Liver (tissue), 9 donors: Measurements from ENCODE around the gene DSC1. TPM values are rescaled to one million over a fixed set of nuclear protein-coding genes. Genes with fewer than 3 reads are reported as not detected.

ENCODE experiments used
- DNase-seq: peaks from one replicate; pipeline ENCODE4 v3.0.0-alpha.2; 2017; ENCODE audit warnings: low spot score
- H3K27ac ChIP-seq, 2 donors: one replicate each; pipeline ENCODE4 v1.7.0; 2013; ENCODE audit warnings: inconsistent platforms in 2 of 2, low read length in 2 of 2, control low read depth in 1 of 2, low read depth in 1 of 2, mild to moderate bottlenecking in 1 of 2
- H3K27me3 ChIP-seq, 4 donors: one replicate each; pipeline versions ENCODE4 v1.6.1 to v1.7.0; 2013; ENCODE audit warnings: low read length in 3 of 4, inconsistent platforms in 1 of 4, mild to moderate bottlenecking in 1 of 4, moderate library complexity in 1 of 4; ENCODE audit not compliant: control insufficient read depth in 4 of 4, insufficient read depth in 4 of 4
- H3K36me3 ChIP-seq, 4 donors: one replicate each; pipeline versions ENCODE4 v1.6.1 to v1.7.0; 2013; ENCODE audit warnings: low read length in 3 of 4, mild to moderate bottlenecking in 3 of 4, low read depth in 1 of 4, moderate library complexity in 1 of 4; ENCODE audit not compliant: control insufficient read depth in 4 of 4, insufficient read depth in 3 of 4
- H3K4me1 ChIP-seq, 4 donors: one replicate each; pipeline versions ENCODE4 v1.6.1 to v1.7.0; 2013; ENCODE audit warnings: low read length in 3 of 4, mild to moderate bottlenecking in 3 of 4, moderate library complexity in 1 of 4; ENCODE audit not compliant: control insufficient read depth in 4 of 4, insufficient read depth in 4 of 4
- H3K4me3 ChIP-seq, 3 donors: one replicate each; pipeline versions ENCODE4 v1.6.1 to v1.7.0; 2013; ENCODE audit warnings: low read length in 3 of 3, control low read depth in 1 of 3, low read depth in 1 of 3, mild to moderate bottlenecking in 1 of 3
- H3K9ac ChIP-seq, 2 donors: one replicate each; pipeline ENCODE4 v1.7.0; 2013; ENCODE audit warnings: low read length in 2 of 2, mild to moderate bottlenecking in 2 of 2, moderate library complexity in 2 of 2, control low read depth in 1 of 2, low read depth in 1 of 2
- H3K9me3 ChIP-seq, 4 donors: one replicate each; pipeline versions ENCODE4 v1.6.1 to v1.7.0; 2013; ENCODE audit warnings: low read length in 3 of 4; ENCODE audit not compliant: control insufficient read depth in 4 of 4
- EGR1 ChIP-seq, 2 donors: IDR thresholded peaks; 2 replicates each; pipeline ENCODE4 v1.6.1; 2016 to 2018; ENCODE audit warnings: antibody characterized with exemption in 2 of 2, low read depth in 2 of 2
- FOXA1 ChIP-seq: IDR thresholded peaks from 2 replicates; pipeline ENCODE4 v1.6.1; 2016; ENCODE audit warnings: antibody characterized with exemption
- FOXA2 ChIP-seq: IDR thresholded peaks from 2 replicates; pipeline ENCODE4 v1.6.1; 2016; ENCODE audit warnings: antibody characterized with exemption
- HNF4G ChIP-seq: IDR thresholded peaks from 2 replicates; pipeline ENCODE4 v1.6.1; 2016; ENCODE audit warnings: antibody characterized with exemption
- JUND ChIP-seq, 2 donors: IDR thresholded peaks; 2 replicates each; pipeline ENCODE4 v1.6.1; 2016; ENCODE audit warnings: antibody characterized with exemption in 2 of 2
- NR2F2 ChIP-seq: IDR thresholded peaks from 2 replicates; pipeline ENCODE4 v1.6.1; 2016; ENCODE audit warnings: antibody characterized with exemption
- RAD21 ChIP-seq, 2 donors: IDR thresholded peaks; 2 replicates each; pipeline ENCODE4 v1.6.1; 2016; ENCODE audit warnings: antibody characterized with exemption in 2 of 2, mild to moderate bottlenecking in 2 of 2
- RXRA ChIP-seq, 2 donors: IDR thresholded peaks; 2 replicates each; pipeline ENCODE4 v1.6.1; 2017 to 2018; ENCODE audit warnings: antibody characterized with exemption in 2 of 2, mild to moderate bottlenecking in 1 of 2
- SP1 ChIP-seq: IDR thresholded peaks from 2 replicates; pipeline ENCODE4 v1.6.1; 2018; ENCODE audit warnings: antibody characterized with exemption, mild to moderate bottlenecking
- TAF1 ChIP-seq: conservative IDR thresholded peaks from 2 replicates; pipeline ENCODE4 v1.6.1; 2016; ENCODE audit warnings: antibody characterized with exemption, mild to moderate bottlenecking
- YY1 ChIP-seq: IDR thresholded peaks from 2 replicates; pipeline ENCODE4 v1.6.1; 2016; ENCODE audit warnings: antibody characterized with exemption, mild to moderate bottlenecking
- WGBS: extraction: QIAGEN DNeasy Blood & Tissue Kit; methylation state at CpG from one replicate; pipeline ENCODE4 v1.1.7; 2013; 5-methylcytosine and 5-hydroxymethylcytosine counted together
- polyA plus RNA-seq, 2 donors: library from polyadenylated mRNA; stranded (reverse) in 1 of 2; unstranded in 1 of 2; fragments of 200-250 nt in 1 of 2; fragments of >200 nt in 1 of 2; fragmentation: Nextera tagmentation in 1 of 2; extraction: Ambion mirVana in 1 of 2; gene quantifications; one replicate each; pipeline versions ENCODE4 v1.2.1 to v1.2.3, GENCODE V29; 2013 to 2015
- total RNA-seq, 2 donors: library from RNA; depleted of rRNA; stranded (reverse); fragments of >200 nt; gene quantifications; one replicate each; pipeline ENCODE4 v1.2.3, GENCODE V29; 2014
- TF ChIP-seq, protein P1 (sequence below): IDR thresholded peaks from 2 replicates; pipeline ENCODE4 v1.6.1; 2016; ENCODE audit warnings: antibody characterized with exemption
- TF ChIP-seq, protein P2 (sequence below): fragments of 150-350 bp; IDR thresholded peaks from 2 replicates; pipeline ENCODE4 v1.5.1; 2017; ENCODE audit warnings: improper control_type of control experiment, low read depth, low read length; ENCODE audit not compliant: missing input control
- TF ChIP-seq, protein P3 (sequence below): IDR thresholded peaks from 2 replicates; pipeline ENCODE4 v1.6.1; 2016; ENCODE audit warnings: antibody characterized with exemption, mild to moderate bottlenecking
- TF ChIP-seq, protein P4 (sequence below): IDR thresholded peaks from 2 replicates; pipeline ENCODE4 v1.6.1; 2016; ENCODE audit warnings: antibody characterized with exemption
- donor health status: healthy.
- donor health status: healthy.
- donor health status: healthy.
- donor health status: healthy.
- donor health status: healthy.

Gene DSC1
- total and polyA plus RNA-seq, 4 donors: not detected

DNA sequence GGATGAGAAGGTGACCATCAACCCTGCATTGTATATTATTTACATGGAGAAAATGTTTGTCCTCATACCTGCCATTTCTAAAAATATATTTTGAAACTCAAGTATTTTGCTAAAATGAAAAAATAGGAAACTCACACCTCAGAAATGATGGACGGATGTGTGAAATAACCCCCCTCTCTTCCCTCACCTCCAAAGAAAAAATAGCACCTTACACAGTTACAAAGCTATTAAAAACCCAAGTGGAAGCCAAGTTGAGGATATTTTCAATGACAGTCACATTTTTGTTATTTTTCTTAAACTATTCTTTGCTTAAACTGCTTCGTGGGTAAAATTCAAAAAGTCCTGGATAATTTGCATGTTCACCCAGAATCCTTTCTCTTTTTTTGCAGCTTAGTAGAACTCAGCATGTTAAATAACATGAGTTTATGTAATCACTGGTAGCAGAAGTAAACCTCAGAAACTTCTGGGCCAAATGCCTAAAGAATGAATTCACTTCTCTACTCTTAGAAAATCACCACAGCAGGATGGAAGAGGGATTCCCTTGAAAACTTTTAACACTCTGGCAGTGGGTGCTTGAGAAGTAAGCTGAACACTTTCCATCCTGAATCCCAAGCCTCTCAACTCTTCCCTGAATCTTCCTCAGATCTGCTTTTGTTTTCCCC is 768 bp downstream of the DSC1 start:
- Histone ChIP-seq H3K4me1 (no peaks in the 10 kb centered on the region), H3K27me3 (no peaks in the 10 kb centered on the region), H3K36me3 (no peaks in the 10 kb centered on the region), H3K9me3 (no peaks in the 10 kb centered on the region), H3K9ac (no peak overlapping the region), H3K27ac (no peak overlapping the region), H3K4me3 (no peak overlapping the region)
- DNase-seq: no peak
- no peak for TF ChIP-seq HNF4G
- TF ChIP-seq JUND (IDR thresholded peaks at IDR 0.05): no peak
- TF ChIP-seq TAF1: no peak
- no peak for TF ChIP-seq RAD21 (IDR thresholded peaks at IDR 0.05)
- TF ChIP-seq, protein P1, sequence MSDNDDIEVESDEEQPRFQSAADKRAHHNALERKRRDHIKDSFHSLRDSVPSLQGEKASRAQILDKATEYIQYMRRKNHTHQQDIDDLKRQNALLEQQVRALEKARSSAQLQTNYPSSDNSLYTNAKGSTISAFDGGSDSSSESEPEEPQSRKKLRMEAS: no peak
- WGBS: 83% methylated on average over 2 of the region's 2 CpGs

DNA sequence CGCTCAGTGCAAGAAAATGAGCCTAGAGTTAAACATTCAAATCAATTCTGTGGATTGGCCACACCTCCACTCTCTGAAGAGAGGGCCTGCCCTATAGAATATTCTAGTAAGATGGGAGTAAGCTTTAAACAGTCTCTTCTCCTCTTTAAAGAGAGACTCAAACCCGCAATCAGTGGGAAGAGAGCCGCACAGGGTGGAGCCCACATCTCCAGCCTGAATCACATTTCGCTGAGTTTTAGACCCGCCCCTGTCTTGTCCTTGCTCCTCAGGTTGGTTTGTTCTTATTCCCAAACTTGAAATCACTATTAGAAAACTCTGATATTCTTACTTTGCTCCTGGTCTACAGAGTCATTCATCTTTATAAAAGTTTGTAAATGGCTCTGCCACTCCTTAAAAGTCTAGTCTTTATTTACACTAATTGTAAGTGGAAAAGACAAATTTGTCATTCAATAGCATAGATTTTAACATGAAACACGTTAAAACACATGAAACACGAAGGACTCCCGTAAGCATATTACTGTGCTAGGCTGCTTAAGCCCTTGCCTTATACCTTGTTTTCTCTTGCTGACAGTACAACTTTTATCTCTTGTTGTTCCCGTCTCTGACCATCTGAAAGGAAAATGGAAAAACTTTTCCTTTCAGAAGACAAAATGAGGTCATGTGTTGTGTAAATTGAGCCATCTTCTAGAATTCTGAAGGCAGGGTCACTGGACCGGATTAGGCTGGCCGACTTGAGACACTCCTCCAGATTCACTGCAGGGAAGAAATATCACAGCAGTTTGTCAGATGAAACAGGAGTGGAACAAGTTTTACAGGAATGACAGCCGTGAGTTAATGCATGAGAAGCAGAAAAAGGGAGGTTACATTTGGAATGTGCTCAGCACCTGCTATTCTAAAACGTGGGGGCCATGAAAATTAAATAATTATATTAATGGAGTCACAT is 5.6 kb downstream of the DSC1 start:
- no peaks in the 10 kb centered on the region for H3K4me1 ChIP-seq
- H3K9me3 ChIP-seq: no peaks in the 10 kb centered on the region
- H3K4me3 ChIP-seq: no peak overlapping the region
- 73% methylated on average over 13 of the region's 13 CpGs for WGBS
- TF ChIP-seq, protein P2, sequence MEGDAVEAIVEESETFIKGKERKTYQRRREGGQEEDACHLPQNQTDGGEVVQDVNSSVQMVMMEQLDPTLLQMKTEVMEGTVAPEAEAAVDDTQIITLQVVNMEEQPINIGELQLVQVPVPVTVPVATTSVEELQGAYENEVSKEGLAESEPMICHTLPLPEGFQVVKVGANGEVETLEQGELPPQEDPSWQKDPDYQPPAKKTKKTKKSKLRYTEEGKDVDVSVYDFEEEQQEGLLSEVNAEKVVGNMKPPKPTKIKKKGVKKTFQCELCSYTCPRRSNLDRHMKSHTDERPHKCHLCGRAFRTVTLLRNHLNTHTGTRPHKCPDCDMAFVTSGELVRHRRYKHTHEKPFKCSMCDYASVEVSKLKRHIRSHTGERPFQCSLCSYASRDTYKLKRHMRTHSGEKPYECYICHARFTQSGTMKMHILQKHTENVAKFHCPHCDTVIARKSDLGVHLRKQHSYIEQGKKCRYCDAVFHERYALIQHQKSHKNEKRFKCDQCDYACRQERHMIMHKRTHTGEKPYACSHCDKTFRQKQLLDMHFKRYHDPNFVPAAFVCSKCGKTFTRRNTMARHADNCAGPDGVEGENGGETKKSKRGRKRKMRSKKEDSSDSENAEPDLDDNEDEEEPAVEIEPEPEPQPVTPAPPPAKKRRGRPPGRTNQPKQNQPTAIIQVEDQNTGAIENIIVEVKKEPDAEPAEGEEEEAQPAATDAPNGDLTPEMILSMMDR: no peak
- TF ChIP-seq, protein P3, sequence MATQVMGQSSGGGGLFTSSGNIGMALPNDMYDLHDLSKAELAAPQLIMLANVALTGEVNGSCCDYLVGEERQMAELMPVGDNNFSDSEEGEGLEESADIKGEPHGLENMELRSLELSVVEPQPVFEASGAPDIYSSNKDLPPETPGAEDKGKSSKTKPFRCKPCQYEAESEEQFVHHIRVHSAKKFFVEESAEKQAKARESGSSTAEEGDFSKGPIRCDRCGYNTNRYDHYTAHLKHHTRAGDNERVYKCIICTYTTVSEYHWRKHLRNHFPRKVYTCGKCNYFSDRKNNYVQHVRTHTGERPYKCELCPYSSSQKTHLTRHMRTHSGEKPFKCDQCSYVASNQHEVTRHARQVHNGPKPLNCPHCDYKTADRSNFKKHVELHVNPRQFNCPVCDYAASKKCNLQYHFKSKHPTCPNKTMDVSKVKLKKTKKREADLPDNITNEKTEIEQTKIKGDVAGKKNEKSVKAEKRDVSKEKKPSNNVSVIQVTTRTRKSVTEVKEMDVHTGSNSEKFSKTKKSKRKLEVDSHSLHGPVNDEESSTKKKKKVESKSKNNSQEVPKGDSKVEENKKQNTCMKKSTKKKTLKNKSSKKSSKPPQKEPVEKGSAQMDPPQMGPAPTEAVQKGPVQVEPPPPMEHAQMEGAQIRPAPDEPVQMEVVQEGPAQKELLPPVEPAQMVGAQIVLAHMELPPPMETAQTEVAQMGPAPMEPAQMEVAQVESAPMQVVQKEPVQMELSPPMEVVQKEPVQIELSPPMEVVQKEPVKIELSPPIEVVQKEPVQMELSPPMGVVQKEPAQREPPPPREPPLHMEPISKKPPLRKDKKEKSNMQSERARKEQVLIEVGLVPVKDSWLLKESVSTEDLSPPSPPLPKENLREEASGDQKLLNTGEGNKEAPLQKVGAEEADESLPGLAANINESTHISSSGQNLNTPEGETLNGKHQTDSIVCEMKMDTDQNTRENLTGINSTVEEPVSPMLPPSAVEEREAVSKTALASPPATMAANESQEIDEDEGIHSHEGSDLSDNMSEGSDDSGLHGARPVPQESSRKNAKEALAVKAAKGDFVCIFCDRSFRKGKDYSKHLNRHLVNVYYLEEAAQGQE: no peak
- no peak for TF ChIP-seq EGR1 (IDR thresholded peaks at IDR 0.05; ENCODE audit: low read depth in 2 of 2)
- no peak for TF ChIP-seq FOXA2
- TF ChIP-seq, protein P4, sequence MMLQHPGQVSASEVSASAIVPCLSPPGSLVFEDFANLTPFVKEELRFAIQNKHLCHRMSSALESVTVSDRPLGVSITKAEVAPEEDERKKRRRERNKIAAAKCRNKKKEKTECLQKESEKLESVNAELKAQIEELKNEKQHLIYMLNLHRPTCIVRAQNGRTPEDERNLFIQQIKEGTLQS: no peak
- no peak for TF ChIP-seq FOXA1
- TF ChIP-seq YY1: no peak
- TF ChIP-seq JUND (IDR thresholded peaks at IDR 0.05): no peak
- no peak for TF ChIP-seq RAD21 (IDR thresholded peaks at IDR 0.05)
- TF ChIP-seq RXRA (IDR thresholded peaks at IDR 0.05): no peak
- no peak for TF ChIP-seq NR2F2
- TF ChIP-seq SP1: no peak
- TF ChIP-seq HNF4G: no peak
- H3K27me3 ChIP-seq: no peaks in the 10 kb centered on the region
- no peak overlapping the region for H3K9ac ChIP-seq
- H3K36me3 ChIP-seq: no peaks in the 10 kb centered on the region
- H3K27ac ChIP-seq: no peak overlapping the region
- DNase-seq: no peak
